Measurements from ENCODE around the gene PHACTR1. TPM values are rescaled to one million over a fixed set of nuclear protein-coding genes. Genes with fewer than 3 reads are reported as not detected.

The PHACTR1 gene
- total and polyA plus RNA-seq, 2 of the 4 experiments (the other 2 are of a cell fraction) = not detected

DNA sequence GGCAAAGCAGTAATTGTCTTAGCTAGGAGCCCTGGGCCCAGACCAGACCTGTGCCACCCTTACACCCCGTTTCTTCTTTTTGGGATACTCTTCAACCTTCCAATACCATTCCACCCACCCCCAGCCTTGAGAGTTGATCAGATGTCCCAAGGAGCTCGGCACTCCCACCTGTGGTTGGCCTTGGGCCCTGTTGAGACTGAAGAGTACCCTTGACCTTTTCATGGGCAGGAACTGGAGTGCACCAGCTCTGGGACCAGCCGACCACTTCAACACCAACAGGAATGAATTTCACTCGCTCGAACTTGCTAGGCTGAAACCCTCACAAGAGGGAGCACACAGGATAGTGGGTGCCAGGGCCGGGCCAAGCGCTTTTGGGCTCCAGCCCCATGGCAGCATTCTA, 273.6 kb downstream of the PHACTR1 start:
- Histone ChIP-seq H3K23ac (ENCODE audit: low read depth, low read length) (no peak overlapping the region), H3K9me1 (ENCODE audit: insufficient read depth, low read length) (no peaks in the 10 kb centered on the region), H2AFZ (replicated peaks; ENCODE audit: low read length, poor library complexity) (no peak overlapping the region), H3K4me3 (ENCODE audit: insufficient read depth, low read depth, low read length) (no peak overlapping the region), H2AK9ac (replicated peaks; ENCODE audit: low read depth, low read length, poor library complexity) (no peak overlapping the region), H4K91ac (ENCODE audit: insufficient read depth, low read depth, low read length) (no peak overlapping the region), H2BK120ac (ENCODE audit: low read depth, low read length) (no peak overlapping the region), H2BK5ac (ENCODE audit: low read depth, low read length, poor library complexity, severe bottlenecking) (no peak overlapping the region), H3K4me1 (ENCODE audit: control insufficient read depth, insufficient read depth, low read length) (no peaks in the 10 kb centered on the region), H3K18ac (ENCODE audit: low read depth, low read length) (no peak overlapping the region), H2BK20ac (ENCODE audit: low read depth, low read length) (no peak overlapping the region), H4K20me1 (ENCODE audit: insufficient read depth, low read length) (no peaks in the 10 kb centered on the region), H3K56ac (ENCODE audit: extremely low read depth, insufficient read depth, low read length) (no peak overlapping the region), H4K8ac (ENCODE audit: low read depth in 2 of 2, low read length in 2 of 2) (no peak overlapping the region), H3K36me3 (ENCODE audit: control insufficient read depth, insufficient read depth, low read length) (no peaks in the 10 kb centered on the region), H3K9me3 (ENCODE audit: control insufficient read depth, insufficient read depth, low read length) (peaks cover 6% of the 10 kb centered on the region), H2BK15ac (ENCODE audit: low read depth, low read length) (no peak overlapping the region), H3K27ac (ENCODE audit: insufficient read depth, low read length) (no peak overlapping the region), H3K4ac (ENCODE audit: low read depth, low read length) (no peak overlapping the region), H3K27me3 (ENCODE audit: control insufficient read depth, insufficient read depth, low read length) (no peaks in the 10 kb centered on the region), H4K5ac (ENCODE audit: low read depth, low read length) (no peak overlapping the region), H3K14ac (replicated peaks; ENCODE audit: low read depth, low read length) (no peak overlapping the region), H3K79me1 (ENCODE audit: low read depth in 1 of 2, low read length in 2 of 2) (no peaks in the 10 kb centered on the region), H3K9ac (ENCODE audit: low read depth, low read length) (no peak overlapping the region), H2AK5ac (ENCODE audit: low read depth, low read length) (no peak overlapping the region), H3K4me2 (ENCODE audit: low read depth, low read length) (no peak overlapping the region)
- CTCF ChIA-PET = no interaction called here
- intact Hi-C loops (cut with micrococcal nuclease) (no loop called here), in situ Hi-C loops (cut with MboI; ENCODE audit: low sequenced_read_pairs) (no loop called here), dilution Hi-C loops (cut with HindIII; ENCODE audit: low sequenced_read_pairs, unreplicated experiment) (no loop called here)
- TF ChIP-seq CEBPB (IDR thresholded peaks at IDR 0.05; ENCODE audit: low read depth, low read length) (no peak), FOS (IDR thresholded peaks at IDR 0.05; ENCODE audit: low read depth, low read length) (no peak), CHD1 (IDR thresholded peaks at IDR 0.05; ENCODE audit: low read depth, low read length) (no peak), RFX5 (IDR thresholded peaks at IDR 0.05; ENCODE audit: low read depth, low read length) (no peak), MAFK (IDR thresholded peaks at IDR 0.05; ENCODE audit: low read depth, low read length) (no peak), BHLHE40 (IDR thresholded peaks at IDR 0.05; ENCODE audit: low read depth, low read length) (no peak)
- TF ChIP-seq, protein P1, sequence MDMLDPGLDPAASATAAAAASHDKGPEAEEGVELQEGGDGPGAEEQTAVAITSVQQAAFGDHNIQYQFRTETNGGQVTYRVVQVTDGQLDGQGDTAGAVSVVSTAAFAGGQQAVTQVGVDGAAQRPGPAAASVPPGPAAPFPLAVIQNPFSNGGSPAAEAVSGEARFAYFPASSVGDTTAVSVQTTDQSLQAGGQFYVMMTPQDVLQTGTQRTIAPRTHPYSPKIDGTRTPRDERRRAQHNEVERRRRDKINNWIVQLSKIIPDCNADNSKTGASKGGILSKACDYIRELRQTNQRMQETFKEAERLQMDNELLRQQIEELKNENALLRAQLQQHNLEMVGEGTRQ (IDR thresholded peaks at IDR 0.05; ENCODE audit: low read depth, low read length) = no peak
- BruUV-seq (replicated peaks) = no TSS peak
- ATAC-seq (ENCODE audit: low read depth) = no peak
- DNase-seq = no peak
- no CpG with 5 or more reads among the region's 7 CpGs for WGBS, 2 experiments (ENCODE audit: extremely low coverage in 2 of 2, insufficient read length in 1 of 2)
- POLR2A ChIA-PET (ENCODE audit: unreplicated experiment) = no interaction called here
